Brain pericyte (primary cell): ENCODE measurements around the gene PELI1.
"Not testable (repeated sequence)": the region's sequence is repeated elsewhere in the genome, so short reads cannot be mapped to it uniquely, and the experiment has no call there.

Source experiments
- DNase-seq: peaks from one replicate; pipeline ENCODE4 v3.0.0-alpha.2; 2012; ENCODE audit warnings: low read depth, low spot score

Gene PELI1

GRCh38 chr2:64086347-64087082 is 57.7 kb downstream of the PELI1 start:
- DNase-seq = no peak

- DNase-seq = no peak
These were observed 58.3 kb downstream of the PELI1 start for GRCh38 chr2:64085936-64086335.

- DNase-seq = no peak
These were observed 63.2 kb downstream of the PELI1 start for GRCh38 chr2:64081046-64081445.

- DNase-seq = no peak
These were observed 64.0 kb downstream of the PELI1 start for GRCh38 chr2:64080179-64080578.

- DNase-seq = not testable (repeated sequence)
These were observed 64.5 kb downstream of the PELI1 start for GRCh38 chr2:64079688-64080087.

- not testable (repeated sequence) for DNase-seq
These were observed 67.4 kb downstream of the PELI1 start for GRCh38 chr2:64076828-64077227.

GRCh38 chr2:64074616-64075015 is 69.6 kb downstream of the PELI1 start:
- not testable (repeated sequence) for DNase-seq

- DNase-seq = no peak
These were observed 76.9 kb downstream of the PELI1 start for GRCh38 chr2:64067326-64067725.

GRCh38 chr2:64065516-64065915 is 78.7 kb downstream of the PELI1 start:
- no peak for DNase-seq

- DNase-seq = no peak
These were observed 80.3 kb downstream of the PELI1 start for GRCh38 chr2:64063924-64064331.

GRCh38 chr2:64063454-64063853 is 80.8 kb downstream of the PELI1 start:
- no peak for DNase-seq

- DNase-seq = no peak
These were observed 81.4 kb downstream of the PELI1 start for GRCh38 chr2:64062840-64063239.

GRCh38 chr2:64059270-64059669 is 85.0 kb downstream of the PELI1 start:
- DNase-seq = no peak

GRCh38 chr2:64056021-64056420 is 88.2 kb downstream of the PELI1 start:
- DNase-seq = no peak

GRCh38 chr2:64054161-64054915 is 89.9 kb downstream of the PELI1 start:
- no peak for DNase-seq

- no peak for DNase-seq
These were observed 91.6 kb downstream of the PELI1 start for GRCh38 chr2:64052463-64053241.

- DNase-seq = peak; percentile 16
These were observed 94.5 kb downstream of the PELI1 start for GRCh38 chr2:64049633-64050220.

- no peak for DNase-seq
These were observed 98.3 kb downstream of the PELI1 start for GRCh38 chr2:64045938-64046337.
